GM21786 (cell line): ENCODE results near the gene PRDM16.

Source experiments
- ATAC-seq: cut with Tn5 transposase; IDR thresholded peaks from one replicate; pipeline ENCODE4 v1.9.1; 2021; ENCODE audit not compliant: unreplicated experiment

PRDM16 gene

DNA sequence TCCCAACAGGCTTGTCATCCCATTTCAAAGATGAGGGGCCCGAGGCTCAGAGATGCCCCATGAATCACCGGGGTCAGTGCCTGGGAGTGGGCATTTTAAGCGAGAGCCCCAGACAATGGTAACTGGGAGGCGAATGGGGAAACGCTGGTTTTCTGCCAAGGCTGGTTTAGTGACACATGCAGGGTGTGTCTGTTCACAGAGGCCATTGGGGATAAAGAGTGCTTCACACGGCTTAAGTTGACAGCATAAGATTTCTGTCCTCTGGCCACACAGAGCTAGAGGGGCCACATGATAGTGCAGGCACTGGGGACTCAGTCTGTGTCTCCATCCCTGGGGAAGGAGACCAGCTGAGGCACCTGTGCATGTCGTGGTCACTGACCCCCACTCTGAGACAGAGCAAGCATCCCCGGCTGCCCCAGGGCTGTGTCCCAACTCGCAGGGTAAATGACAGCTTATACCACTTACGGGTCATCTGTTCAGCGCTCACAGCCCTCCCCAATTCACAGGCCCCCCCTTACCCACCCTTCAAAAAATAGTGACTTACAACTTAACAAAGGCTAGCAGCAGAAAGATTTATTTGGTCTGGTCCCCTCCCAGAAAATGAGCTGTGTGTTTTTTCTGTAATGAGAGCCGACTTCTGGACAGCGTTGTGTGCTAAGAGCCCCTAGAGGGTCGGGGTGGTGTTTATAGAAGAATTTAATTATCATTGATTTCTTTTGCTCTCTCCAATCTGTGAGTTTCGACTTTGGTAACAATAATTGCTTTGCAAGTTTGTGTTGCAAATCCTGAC is 350.6 kb downstream of the PRDM16 start:
- ATAC-seq: no peak

- ATAC-seq: no peak
These were observed 351.4 kb downstream of the PRDM16 start for GRCh38 chr1:3420218-3420951.

DNA sequence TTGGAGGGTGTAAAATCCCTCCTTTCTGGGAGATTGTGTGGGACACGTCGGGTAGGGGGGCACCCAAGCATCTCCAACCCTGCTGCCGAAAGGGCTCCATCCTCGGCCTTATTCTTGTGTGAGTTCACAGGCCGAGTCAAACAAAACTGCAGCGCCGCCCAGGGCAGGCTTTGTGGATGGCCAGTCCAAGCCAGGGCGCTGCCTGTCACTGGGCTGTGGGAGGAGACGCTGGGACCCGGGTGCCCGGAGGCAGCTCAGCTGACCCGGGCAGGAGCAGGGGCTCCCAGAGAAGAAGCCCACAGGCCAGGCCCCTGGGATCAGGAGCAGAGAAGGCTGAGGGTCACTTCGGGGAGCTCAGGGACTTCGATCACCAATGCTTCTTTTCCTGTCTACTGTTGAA is 353.6 kb downstream of the PRDM16 start:
- ATAC-seq: no peak

- ATAC-seq: no peak
These were observed 354.3 kb downstream of the PRDM16 start for GRCh38 chr1:3423245-3423829.

DNA sequence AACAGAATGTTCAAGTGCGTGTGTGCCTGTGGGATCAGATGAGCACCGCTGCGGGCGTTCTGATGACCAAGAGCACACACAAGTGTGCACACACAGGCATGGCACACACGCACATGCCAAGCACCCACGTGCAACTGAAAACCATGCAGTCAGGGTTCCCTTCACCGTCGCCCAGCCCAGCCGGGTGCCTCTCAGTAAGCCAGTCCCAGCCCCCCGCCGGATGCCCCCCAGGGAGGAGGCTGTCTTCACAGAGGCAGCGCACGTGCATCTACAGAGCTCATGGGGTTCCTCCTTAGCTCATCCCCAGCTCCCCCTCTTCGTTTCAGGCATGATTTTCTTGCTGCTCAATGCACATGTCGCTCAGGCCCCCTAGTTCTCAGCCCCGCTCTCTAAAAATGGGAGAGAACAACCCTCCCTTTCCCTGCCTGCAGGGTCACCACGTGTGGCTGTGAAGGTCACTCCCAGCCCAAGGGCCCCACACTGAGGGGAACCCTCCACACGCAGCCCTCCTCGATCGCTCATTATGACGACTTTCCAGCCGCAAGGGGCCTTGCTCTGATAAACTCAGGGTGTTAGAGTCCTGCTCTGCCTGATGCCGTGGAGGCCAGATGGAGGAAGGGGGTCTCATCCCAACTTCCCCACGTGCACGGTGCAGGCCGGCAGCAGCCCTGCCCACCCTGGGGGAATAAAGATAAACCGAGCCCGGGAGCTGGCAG is 355.1 kb downstream of the PRDM16 start:
- no peak for ATAC-seq

GRCh38 chr1:3425486-3426215 is 356.6 kb downstream of the PRDM16 start:
- ATAC-seq: no peak

DNA sequence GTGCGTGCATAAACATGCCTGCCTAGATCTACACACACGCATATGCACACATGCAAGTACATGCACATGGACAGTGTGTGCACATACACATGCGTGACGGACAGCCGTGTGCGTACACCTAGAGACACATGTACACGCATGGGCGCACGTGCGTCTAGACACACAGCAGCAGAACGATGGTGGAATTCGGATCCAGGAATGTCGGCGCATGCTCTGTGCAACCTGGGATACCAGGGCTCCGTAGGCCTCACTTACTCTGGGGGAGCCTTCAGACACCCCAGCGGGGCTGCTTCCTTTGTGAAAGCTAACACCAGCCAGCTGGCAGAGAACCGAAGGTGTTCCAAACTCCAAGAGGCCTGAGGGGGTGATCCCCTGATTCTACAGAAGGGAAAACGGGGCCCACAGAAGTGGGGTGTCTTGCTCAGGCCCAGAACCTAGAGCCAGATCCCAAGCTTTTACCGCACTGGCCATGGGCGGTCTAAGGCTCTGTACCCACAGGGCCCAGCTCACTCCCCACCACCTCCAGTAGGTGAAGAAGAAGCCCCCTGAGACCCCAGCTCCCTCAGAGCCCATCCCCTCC is 358.0 kb downstream of the PRDM16 start:
- ATAC-seq: no peak

- ATAC-seq: no peak
These were observed 359.0 kb downstream of the PRDM16 start for GRCh38 chr1:3427711-3428704.

- no peak for ATAC-seq
These were observed 359.9 kb downstream of the PRDM16 start for GRCh38 chr1:3428899-3429298.

DNA sequence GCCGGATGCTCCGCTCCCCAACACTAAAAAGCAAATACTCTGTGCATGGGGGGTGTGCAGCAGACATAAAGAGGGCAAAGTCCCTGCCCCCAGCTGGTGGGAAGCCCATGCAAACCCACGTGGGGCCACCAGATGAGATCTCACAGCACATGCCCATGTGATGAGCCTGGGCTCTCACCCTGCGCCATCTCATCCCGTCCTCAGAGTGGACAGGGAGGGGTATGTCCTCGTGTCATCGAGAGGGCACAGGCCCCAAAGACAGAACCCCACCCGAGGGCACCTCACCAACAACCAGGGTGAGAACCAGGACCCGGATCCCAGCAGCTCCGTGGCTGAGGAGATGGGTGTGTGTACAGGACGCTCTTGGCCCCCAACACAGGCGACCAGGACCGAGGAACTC is 360.3 kb downstream of the PRDM16 start:
- ATAC-seq: no peak

DNA sequence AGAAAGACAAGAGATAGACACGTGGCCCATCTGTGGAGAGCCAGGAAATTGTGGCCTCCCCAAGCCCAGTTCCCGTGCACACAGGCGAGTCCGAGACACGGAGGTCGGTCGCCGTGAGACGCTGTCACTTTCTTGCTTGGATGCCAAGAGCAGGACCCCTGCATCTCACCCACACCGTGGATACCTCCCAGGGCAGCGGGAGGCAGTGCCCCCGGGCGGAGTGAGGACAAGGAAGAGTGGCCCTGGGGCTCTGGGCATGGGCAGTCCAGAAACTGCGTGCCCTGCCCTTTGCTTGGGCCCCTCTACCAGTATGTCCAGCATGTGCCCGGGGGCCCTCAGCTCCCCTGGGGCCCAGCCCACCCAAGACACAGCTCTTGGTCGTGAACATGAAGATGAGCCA is 360.8 kb downstream of the PRDM16 start:
- ATAC-seq: no peak

DNA sequence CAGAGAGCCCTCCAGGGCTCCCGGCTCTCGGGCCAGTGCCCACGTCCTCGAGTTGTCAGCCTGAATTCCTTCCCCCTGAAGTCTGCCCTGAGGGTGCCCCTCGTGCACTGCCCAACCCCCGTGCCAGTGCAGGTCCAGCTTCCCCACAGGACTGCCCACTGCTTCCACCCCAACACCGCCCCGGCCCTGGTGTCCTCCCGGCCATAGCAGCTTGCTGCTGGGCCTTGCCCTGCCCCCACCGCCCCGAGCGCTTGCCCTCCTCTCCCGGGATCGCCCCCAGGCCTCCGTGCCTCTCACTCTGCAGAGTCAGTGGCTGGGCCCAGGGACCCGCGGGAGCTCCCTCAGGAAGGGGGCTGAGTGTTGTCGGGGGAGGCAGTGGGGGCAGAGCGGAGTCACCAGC is 361.4 kb downstream of the PRDM16 start:
- no peak for ATAC-seq

DNA sequence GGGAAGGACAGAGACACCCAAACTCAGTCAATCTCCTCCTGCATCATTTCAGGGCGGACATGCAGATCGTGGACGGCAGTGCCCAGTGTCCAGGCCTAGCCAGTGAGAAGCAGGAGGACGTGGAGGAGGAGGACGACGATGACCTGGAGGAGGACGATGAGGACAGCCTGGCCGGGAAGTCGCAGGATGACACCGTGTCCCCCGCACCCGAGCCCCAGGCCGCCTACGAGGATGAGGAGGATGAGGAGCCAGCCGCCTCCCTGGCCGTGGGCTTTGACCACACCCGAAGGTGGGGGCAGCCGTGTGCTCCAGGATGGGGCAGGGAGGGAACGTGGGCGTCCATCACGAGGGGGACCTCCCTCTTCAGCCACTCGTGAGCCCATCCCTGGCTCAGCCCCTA is 361.8 kb downstream of the PRDM16 start:
- no peak for ATAC-seq

DNA sequence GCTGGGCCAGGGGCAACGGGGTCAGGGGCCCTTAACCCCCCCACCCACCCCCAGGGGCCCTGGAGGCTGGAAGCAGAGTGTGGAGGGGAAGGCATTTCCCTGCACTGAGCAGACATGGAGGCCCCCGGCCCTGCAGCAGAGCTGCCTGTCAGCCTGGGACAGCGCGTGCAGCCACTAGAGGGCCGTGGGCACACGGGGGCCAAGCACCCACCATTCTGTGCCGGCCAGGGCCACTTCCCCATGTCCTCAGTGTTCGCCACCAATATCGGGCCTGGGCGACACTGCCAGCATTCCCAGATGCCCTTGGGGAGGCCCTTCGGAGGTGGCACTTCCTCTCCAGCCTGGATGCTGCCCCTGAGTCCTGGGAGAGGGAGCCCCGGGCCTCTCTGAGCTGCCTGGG is 362.3 kb downstream of the PRDM16 start:
- no peak for ATAC-seq

GRCh38 chr1:3431686-3432085 is 362.7 kb downstream of the PRDM16 start:
- no peak for ATAC-seq

- ATAC-seq: no peak
These were observed 363.3 kb downstream of the PRDM16 start for GRCh38 chr1:3432306-3432705.

DNA sequence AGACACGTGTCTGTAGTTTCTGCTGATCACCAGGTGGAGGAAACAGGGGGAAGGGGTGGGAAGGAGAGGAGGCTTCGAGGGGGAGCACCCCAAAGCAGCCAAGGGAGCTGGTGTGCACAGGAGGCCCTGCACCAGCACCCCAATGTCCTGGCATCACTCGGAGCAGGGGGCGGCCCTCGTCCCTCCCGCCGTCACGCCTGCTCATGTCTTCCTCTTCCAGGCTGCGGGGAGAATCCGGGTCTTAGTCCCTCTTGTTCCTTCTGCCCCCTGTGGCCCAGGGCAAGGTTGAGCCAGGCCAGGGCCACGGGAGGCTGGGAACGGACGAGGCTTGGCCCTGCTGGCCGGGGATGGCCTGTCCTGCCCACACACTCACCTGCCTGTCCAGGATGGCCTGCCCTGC is 364.1 kb downstream of the PRDM16 start:
- no peak for ATAC-seq

DNA sequence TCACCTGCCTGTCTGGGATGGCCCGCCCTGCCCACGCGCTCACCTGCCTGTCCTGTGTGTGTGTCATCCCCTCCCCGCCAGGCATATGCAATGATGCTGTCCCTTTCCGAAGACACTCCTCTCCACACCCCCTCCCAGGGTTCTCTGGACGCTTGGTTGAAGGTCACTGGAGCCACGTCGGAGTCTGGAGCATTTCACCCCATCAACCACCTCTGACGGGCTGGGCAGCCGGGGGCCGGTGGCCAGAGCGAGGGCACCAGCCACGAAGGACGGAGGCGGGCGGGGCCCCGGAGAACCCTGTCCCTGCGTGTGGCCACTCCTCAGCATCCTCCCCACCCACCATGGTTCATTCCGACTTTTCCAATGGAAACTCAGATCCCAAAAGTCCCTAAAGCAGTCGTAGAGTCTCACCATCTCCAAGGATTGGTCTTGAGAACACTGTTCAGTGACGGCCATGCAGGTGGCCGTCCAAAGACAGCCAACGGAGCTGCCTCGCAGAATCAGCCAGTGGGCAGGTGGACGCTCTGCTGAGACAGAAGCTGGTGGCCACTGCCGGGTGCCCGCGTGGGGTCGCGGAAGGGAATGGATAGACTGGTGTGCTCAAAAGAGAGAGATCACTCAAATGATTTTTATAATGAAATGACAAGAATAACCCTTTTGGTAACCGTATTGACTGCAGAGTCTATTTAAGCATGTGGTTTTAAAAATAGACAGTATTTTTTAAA is 364.8 kb downstream of the PRDM16 start:
- no peak for ATAC-seq
